Muscle of leg (tissue), 11 donors: ENCODE data around the gene DDX42. TPM values are rescaled to one million over a fixed set of nuclear protein-coding genes. Genes with fewer than 3 reads are reported as not detected.

Experiments
- DNase-seq: peaks from one replicate; pipeline ENCODE4 v3.0.0; 2013
- H3K27ac ChIP-seq: one replicate; pipeline ENCODE4 v1.5.1; 2013; ENCODE audit warnings: mild to moderate bottlenecking, low read length, control low read depth
- H3K27me3 ChIP-seq: one replicate; pipeline ENCODE4 v1.6.1; 2013; ENCODE audit warnings: low read length; ENCODE audit not compliant: control insufficient read depth, insufficient read depth
- H3K36me3 ChIP-seq: one replicate; pipeline ENCODE4 v1.6.1; 2013; ENCODE audit warnings: low read length; ENCODE audit not compliant: control insufficient read depth, insufficient read depth
- H3K4me1 ChIP-seq: one replicate; pipeline ENCODE4 v1.6.1; 2013; ENCODE audit warnings: low read length; ENCODE audit not compliant: control insufficient read depth, insufficient read depth
- H3K4me3 ChIP-seq: one replicate; pipeline ENCODE4 v1.5.1; 2013; ENCODE audit warnings: low read length, control low read depth
- H3K9me3 ChIP-seq: replicated peaks from 2 replicates; pipeline ENCODE4 v1.6.1; 2013; ENCODE audit warnings: low read depth, low read length; ENCODE audit not compliant: control insufficient read depth
- WGBS: methylation state at CpG from one replicate; pipeline ENCODE4 v1.1.5; 2013; ENCODE audit warnings: missing lambda C conversion rate; ENCODE audit not compliant: insufficient coverage; 5-methylcytosine and 5-hydroxymethylcytosine counted together
- polyA plus RNA-seq, 8 donors: library from polyadenylated mRNA; unstranded; fragments of 120-200 nt; gene quantifications; one replicate each; pipeline versions ENCODE4 v1.2.1 to v1.2.3, GENCODE V29; 2013; ENCODE audit warnings: inconsistent platforms in 1 of 8, low replicate concordance in 1 of 8; ENCODE audit not compliant: insufficient read length in 8 of 8, insufficient read depth in 1 of 8
- total RNA-seq: library from RNA; stranded (reverse); fragments of 120-200 nt; gene quantifications from one replicate; pipeline ENCODE4 v1.2.4, GENCODE V29; 2013

DDX42 gene
- total and polyA plus RNA-seq, 9 donors = 61.8 to 110 (median 92.9) TPM

GRCh38 chr17:63827801-63828221 lies 53.8 kb downstream of the DDX42 start:
- Histone ChIP-seq H3K27ac (peak overlapping the region; percentile 90), H3K9me3 (no peaks in the 10 kb centered on the region), H3K36me3 (peaks cover 70% of the 10 kb centered on the region), H3K27me3 (no peaks in the 10 kb centered on the region), H3K4me1 (peaks cover 15% of the 10 kb centered on the region), H3K4me3 (peak overlapping the region; percentile 92)
- WGBS = no CpG with 5 or more reads among the region's 19 CpGs
- no peak for DNase-seq

- H3K4me1 ChIP-seq = peaks cover 15% of the 10 kb centered on the region
- H3K4me3 ChIP-seq = no peak overlapping the region
- H3K9me3 ChIP-seq = no peaks in the 10 kb centered on the region
- 100% methylated on average over 1 of the region's 3 CpGs for WGBS
- DNase-seq = no peak
- peaks cover 71% of the 10 kb centered on the region for H3K36me3 ChIP-seq
- no peaks in the 10 kb centered on the region for H3K27me3 ChIP-seq
- no peak overlapping the region for H3K27ac ChIP-seq
Measured at GRCh38 chr17:63828936-63829335, 55.0 kb downstream of the DDX42 start.

DNA sequence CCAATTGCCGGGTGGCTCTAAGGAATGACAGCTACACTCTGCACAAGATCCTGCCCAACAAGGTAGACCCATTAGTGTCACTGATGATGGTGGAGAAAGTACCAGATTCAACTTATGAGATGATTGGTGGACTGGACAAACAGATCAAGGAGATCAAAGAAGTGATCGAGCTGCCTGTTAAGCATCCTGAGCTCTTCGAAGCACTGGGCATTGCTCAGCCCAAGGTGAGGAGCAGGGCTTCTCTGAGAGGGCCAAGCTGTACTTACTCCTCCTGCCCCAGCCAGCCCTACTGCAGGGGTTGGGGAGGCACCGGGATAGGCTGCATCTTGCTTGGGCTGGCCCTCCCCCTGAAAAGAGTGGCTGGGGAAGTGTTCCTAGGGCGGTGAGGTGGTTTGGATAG lies 56.3 kb downstream of the DDX42 start:
- Histone ChIP-seq H3K27ac (no peak overlapping the region), H3K36me3 (peaks cover 71% of the 10 kb centered on the region), H3K9me3 (no peaks in the 10 kb centered on the region), H3K27me3 (no peaks in the 10 kb centered on the region), H3K4me3 (no peak overlapping the region), H3K4me1 (peaks cover 15% of the 10 kb centered on the region)
- 100% methylated on average over 2 of the region's 5 CpGs for WGBS
- no peak for DNase-seq

DNA sequence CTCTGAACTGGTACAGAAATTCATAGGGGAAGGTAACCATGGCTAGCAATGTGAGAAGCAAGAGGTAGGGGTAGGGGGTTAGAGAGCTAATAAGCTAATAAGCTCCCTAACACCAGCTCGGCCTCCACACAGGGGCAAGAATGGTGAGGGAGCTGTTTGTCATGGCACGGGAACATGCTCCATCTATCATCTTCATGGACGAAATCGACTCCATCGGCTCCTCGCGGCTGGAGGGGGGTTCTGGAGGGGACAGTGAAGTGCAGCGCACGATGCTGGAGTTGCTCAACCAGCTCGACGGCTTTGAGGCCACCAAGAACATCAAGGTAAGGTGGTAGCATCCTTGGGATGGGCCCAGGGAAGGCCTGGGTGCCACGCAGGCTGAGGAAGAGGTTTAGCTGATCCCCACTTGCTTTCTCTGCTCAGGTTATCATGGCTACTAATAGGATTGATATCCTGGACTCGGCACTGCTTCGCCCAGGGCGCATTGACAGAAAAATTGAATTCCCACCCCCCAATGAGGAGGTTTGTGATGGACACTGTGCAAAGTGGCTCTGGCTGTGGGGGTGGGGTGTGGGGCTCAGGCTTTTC lies 57.0 kb downstream of the DDX42 start:
- H3K4me1 ChIP-seq = peaks cover 10% of the 10 kb centered on the region
- no peak overlapping the region for H3K27ac ChIP-seq
- 85% methylated on average over 10 of the region's 15 CpGs for WGBS
- no peaks in the 10 kb centered on the region for H3K27me3 ChIP-seq
- H3K4me3 ChIP-seq = no peak overlapping the region
- DNase-seq = no peak
- H3K36me3 ChIP-seq = peaks cover 71% of the 10 kb centered on the region
- H3K9me3 ChIP-seq = no peaks in the 10 kb centered on the region

DNA sequence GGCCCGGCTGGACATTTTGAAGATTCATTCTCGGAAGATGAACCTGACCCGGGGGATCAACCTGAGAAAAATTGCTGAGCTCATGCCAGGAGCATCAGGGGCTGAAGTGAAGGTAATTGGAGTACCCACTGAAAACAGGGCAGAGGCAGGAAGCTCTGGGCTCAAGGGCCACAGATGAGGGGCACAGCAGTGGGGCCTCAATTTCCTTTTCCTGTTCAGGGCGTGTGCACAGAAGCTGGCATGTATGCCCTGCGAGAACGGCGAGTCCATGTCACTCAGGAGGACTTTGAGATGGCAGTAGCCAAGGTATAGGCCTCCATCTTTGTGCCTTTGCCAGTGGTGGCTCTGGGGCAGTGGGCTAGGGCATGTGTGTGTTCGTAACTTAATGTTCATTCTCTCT lies 57.5 kb downstream of the DDX42 start:
- peaks cover 5% of the 10 kb centered on the region for H3K4me1 ChIP-seq
- H3K27me3 ChIP-seq = no peaks in the 10 kb centered on the region
- no peak for DNase-seq
- H3K27ac ChIP-seq = no peak overlapping the region
- WGBS = 71% methylated on average over 3 of the region's 8 CpGs
- H3K36me3 ChIP-seq = peaks cover 73% of the 10 kb centered on the region
- no peak overlapping the region for H3K4me3 ChIP-seq
- H3K9me3 ChIP-seq = no peaks in the 10 kb centered on the region

- H3K9me3 ChIP-seq = no peaks in the 10 kb centered on the region
- H3K27me3 ChIP-seq = no peaks in the 10 kb centered on the region
- peaks cover 78% of the 10 kb centered on the region for H3K36me3 ChIP-seq
- WGBS = 94% methylated on average over 2 of the region's 5 CpGs
- H3K4me3 ChIP-seq = no peak overlapping the region
- H3K4me1 ChIP-seq = peaks cover 5% of the 10 kb centered on the region
- no peak overlapping the region for H3K27ac ChIP-seq
- DNase-seq = no peak
Measured at GRCh38 chr17:63832014-63832413, 58.0 kb downstream of the DDX42 start.

DNA sequence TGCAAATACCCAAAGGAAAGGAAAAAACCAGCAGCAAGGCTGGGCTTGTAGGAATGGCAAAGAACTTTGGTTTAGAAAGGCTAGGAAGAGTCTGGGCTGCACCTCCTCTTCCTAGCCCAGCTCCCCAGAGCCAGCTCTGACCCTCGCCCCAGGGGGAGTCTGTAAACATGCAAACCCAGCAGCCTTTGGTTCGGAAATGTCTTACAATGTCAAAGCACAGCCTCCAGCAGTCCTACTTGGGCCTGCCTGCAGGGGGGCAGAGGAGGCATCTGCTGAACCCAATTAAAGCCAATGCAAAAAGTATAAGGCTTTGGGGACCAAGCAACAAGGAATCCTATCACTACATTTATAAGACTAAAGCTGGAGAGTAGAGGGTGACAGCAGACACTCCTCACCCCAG lies 58.5 kb downstream of the DDX42 start:
- H3K9me3 ChIP-seq = no peaks in the 10 kb centered on the region
- no peak overlapping the region for H3K4me3 ChIP-seq
- H3K36me3 ChIP-seq = peaks cover 82% of the 10 kb centered on the region
- peaks cover 5% of the 10 kb centered on the region for H3K4me1 ChIP-seq
- 68% methylated on average over 2 of the region's 2 CpGs for WGBS
- H3K27me3 ChIP-seq = no peaks in the 10 kb centered on the region
- DNase-seq = no peak
- H3K27ac ChIP-seq = no peak overlapping the region

DNA sequence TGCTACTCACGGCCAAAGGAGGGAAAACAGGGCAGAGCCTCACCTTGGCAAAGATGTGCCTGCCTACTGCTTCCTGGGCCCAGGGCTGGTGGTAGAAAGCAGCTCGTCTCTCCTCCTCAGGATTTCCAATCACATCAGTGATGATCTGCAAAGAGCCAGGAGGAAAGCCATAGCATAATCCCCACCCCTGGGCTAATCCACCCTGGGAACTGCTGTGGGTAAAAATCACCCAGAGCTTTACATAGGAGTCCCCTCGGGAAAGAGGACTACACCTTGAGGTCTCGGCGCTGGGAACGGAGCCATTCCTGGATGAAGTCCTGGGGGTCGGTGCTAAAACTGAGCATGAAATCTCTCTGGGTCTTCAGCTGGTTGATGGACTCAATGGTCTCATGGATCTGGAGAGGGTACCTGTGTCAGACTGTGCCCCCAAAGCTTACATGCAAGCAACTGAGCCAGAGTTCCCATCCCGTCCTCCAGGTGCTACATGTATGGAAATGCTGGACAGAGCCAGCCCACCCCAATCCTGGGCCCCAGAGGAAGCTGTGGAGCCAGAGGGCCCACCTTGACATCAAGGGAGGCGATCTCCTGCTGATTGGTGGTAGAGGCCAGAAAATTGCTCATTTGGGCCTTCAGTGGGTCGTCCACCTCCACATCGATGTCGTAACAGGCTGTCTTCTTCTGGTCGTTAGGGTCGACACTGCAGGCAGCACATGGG lies 59.2 kb downstream of the DDX42 start:
- H3K4me3 ChIP-seq = no peak overlapping the region
- H3K36me3 ChIP-seq = peaks cover 88% of the 10 kb centered on the region
- no peak overlapping the region for H3K27ac ChIP-seq
- WGBS = 76% methylated on average over 13 of the region's 14 CpGs
- no peaks in the 10 kb centered on the region for H3K27me3 ChIP-seq
- H3K4me1 ChIP-seq = peaks cover 4% of the 10 kb centered on the region
- DNase-seq = no peak
- no peaks in the 10 kb centered on the region for H3K9me3 ChIP-seq

- WGBS = 87% methylated on average over 15 of the region's 15 CpGs
- peaks cover 11% of the 10 kb centered on the region for H3K4me1 ChIP-seq
- H3K4me3 ChIP-seq = no peak overlapping the region
- no peaks in the 10 kb centered on the region for H3K9me3 ChIP-seq
- no peak for DNase-seq
- peaks cover 87% of the 10 kb centered on the region for H3K36me3 ChIP-seq
- no peak overlapping the region for H3K27ac ChIP-seq
- no peaks in the 10 kb centered on the region for H3K27me3 ChIP-seq
Measured at GRCh38 chr17:63833741-63834373, 59.9 kb downstream of the DDX42 start.

DNA sequence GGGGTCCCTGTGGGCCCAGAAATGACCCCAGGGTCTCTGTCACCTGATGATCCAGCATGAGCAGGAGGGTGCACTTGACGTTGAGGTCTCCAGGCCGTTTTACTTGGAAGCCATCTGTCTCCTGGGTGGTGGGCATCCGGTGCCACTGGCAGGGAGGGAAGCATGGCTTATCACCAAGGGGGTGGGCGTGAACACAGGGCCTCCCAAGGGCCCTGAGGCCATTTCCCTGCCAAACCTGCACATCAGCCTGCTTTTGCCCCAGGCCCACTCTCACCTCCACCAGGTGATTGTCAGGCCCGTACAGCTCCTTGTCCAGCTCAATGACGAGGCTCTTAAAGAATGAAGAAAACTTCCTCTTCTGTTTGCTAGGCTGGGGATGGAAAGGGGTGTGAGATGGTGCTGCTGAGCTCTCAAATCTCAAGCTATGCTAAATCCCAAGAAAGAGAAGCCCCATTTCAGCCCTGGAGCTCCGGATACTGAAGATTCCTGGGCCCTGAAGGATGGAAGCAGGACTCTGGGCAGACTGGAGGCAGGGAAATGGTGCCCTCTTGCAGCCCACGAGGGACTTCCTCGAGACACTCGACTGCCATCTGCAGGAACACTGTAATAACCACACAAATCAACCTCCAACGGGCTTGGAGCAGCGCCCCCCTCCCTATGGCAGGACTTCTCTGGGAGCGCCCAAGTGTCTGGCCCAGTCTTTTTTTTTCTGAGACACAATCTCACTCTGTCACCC lies 60.6 kb downstream of the DDX42 start:
- Histone ChIP-seq H3K4me3 (no peak overlapping the region), H3K27me3 (no peaks in the 10 kb centered on the region), H3K9me3 (no peaks in the 10 kb centered on the region), H3K27ac (no peak overlapping the region), H3K36me3 (peaks cover 79% of the 10 kb centered on the region), H3K4me1 (peaks cover 18% of the 10 kb centered on the region)
- WGBS = 31% methylated on average over 9 of the region's 13 CpGs
- peak; percentile 57 for DNase-seq
